Prostate gland (tissue), 2 donors: ENCODE results near the gene ZCRB1.

Experiments
- POLR2A ChIP-seq: fragments of 450-650 bp; IDR thresholded peaks from one replicate; pipeline ENCODE4 v1.6.1; 2016; ENCODE audit warnings: antibody characterized with exemption, mild to moderate bottlenecking
- TF ChIP-seq, protein P1 (sequence below), 4 experiments: fragments of 200-600 bp in 2 of 4; fragments of 450-650 bp in 2 of 4; sonication (generic) in 2 of 4; IDR thresholded peaks; 1 replicate in 3 of 4; 2 replicates in 1 of 4; pipeline ENCODE4 v1.5.1; 2016 to 2019; ENCODE audit warnings: antibody characterized with exemption in 4 of 4, mild to moderate bottlenecking in 2 of 4, moderate library complexity in 2 of 4

DNA sequence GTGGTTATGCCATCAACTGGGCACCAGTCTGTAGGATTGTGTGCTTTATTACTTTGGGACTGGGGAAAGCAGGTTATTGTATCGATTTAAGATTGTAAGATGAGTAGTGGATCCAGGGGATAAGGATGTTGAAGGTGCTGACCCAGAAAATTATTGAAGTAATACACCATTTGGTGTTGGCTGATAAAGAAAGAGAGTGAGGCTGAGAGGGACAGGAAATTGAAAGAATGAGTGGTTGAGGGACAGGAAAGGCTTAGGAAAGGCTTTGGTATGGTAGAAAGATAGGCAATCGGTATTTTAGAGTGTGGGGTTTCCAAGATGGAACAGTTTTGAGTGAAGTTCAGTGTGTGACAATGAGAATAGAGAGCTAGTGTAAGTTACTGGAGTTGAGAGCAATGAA is 12.4 kb upstream of the ZCRB1 start:
- TF ChIP-seq, protein P1, sequence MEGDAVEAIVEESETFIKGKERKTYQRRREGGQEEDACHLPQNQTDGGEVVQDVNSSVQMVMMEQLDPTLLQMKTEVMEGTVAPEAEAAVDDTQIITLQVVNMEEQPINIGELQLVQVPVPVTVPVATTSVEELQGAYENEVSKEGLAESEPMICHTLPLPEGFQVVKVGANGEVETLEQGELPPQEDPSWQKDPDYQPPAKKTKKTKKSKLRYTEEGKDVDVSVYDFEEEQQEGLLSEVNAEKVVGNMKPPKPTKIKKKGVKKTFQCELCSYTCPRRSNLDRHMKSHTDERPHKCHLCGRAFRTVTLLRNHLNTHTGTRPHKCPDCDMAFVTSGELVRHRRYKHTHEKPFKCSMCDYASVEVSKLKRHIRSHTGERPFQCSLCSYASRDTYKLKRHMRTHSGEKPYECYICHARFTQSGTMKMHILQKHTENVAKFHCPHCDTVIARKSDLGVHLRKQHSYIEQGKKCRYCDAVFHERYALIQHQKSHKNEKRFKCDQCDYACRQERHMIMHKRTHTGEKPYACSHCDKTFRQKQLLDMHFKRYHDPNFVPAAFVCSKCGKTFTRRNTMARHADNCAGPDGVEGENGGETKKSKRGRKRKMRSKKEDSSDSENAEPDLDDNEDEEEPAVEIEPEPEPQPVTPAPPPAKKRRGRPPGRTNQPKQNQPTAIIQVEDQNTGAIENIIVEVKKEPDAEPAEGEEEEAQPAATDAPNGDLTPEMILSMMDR (IDR thresholded peaks at IDR 0.05): no peak
- no peak for TF ChIP-seq POLR2A
